ENCODE results near the gene NKAPD1. TPM values are rescaled to one million over a fixed set of nuclear protein-coding genes. Genes with fewer than 3 reads are reported as not detected.

The NKAPD1 gene
- total and polyA plus RNA-seq, 9 of the 15 experiments (the other 6 are each of a cell fraction or from before 2014, with no cell fraction given): 14.1 to 73.5 (median 29.3) TPM

DNA sequence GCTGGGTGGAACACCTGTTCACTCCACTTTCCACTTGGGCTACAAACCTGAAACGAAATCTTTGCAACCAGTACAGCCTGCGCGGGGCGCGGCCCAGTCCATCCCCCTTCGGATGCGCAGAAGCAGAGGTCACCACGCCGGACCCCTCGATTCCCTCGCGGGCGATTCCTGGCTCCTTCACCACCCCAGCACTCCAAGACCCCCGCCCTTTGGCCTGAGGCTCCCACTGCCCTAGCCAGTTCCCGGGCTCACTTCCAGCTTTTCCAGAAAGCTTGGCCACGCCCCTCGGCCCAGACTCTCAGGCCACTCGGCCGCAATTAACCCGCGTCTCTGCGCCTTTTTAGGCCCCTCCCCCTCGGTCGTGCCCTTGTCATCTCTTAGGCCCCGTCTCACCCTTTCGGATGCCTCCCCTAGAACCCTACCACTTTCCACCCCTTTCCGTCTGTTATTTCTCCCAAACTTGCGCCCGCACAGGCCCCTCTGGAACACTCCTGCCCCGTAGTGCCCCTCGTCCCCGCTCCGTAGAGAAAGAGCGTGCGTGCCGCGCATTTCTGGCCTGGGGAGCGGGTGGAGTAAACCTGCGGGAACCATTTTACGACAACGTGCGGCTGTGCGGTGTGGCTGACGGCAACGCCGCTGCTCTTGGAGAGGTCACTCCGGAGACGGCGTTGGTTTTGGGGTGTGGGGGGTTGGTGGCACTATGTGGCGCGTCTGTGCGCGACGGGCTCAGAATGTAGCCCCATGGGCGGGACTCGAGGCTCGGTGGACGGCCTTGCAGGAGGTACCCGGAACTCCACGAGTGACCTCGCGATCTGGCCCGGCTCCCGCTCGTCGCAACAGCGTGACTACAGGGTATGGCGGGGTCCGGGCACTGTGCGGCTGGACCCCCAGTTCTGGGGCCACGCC lies 49.1 kb upstream of the NKAPD1 start, which contains the start of gene DLAT (continued):
- TF ChIP-seq GTF2E2 (tag; IDR thresholded peaks at IDR 0.05) (peak; percentile 86), TAL1 (IDR thresholded peaks at IDR 0.05) (no peak), ZBED1 (IDR thresholded peaks at IDR 0.05) (no peak), CCNT2 (IDR thresholded peaks at IDR 0.05; ENCODE audit: borderline replicate concordance, extremely low read depth, insufficient read length, low read depth, low read length) (peak; percentile 36), SFPQ (IDR thresholded peaks at IDR 0.05; ENCODE audit: low read depth, low read length) (no peak), ZNF592 (IDR thresholded peaks at IDR 0.05) (0 out of 2 replicates have a peak, but pooled peaks have one; percentile 18), HLTF (IDR thresholded peaks at IDR 0.05) (peak; percentile 86), ZNF175 (CRISPR knock-in tag; IDR thresholded peaks at IDR 0.05; ENCODE audit: low read depth) (no peak), MAFF (IDR thresholded peaks at IDR 0.05; ENCODE audit: low read length) (no peak), PHB2 (IDR thresholded peaks at IDR 0.05; ENCODE audit: low read depth) (no peak), SMARCA4 (IDR thresholded peaks at IDR 0.05) (peak; percentile 19; the same call in 1 of the 2 replicates), FIP1L1 (IDR thresholded peaks at IDR 0.05; ENCODE audit: low read depth, low read length, poor library complexity, severe bottlenecking) (peak; percentile 54), SMARCE1 (IDR thresholded peaks at IDR 0.05) (no peak), SAP30 (IDR thresholded peaks at IDR 0.05; ENCODE audit: borderline replicate concordance, insufficient read depth, low read depth, low read length, poor library complexity, severe bottlenecking) (peak; percentile 91), FOXA3 (CRISPR knock-in tag; conservative IDR thresholded peaks at IDR 0.05 in 1 of 2, IDR thresholded peaks at IDR 0.05 in 1 of 2) (no peak), MCM7 (IDR thresholded peaks at IDR 0.05) (no peak), ELF1 (tag; IDR thresholded peaks at IDR 0.05) (no peak)
- TF ChIP-seq, protein P1, sequence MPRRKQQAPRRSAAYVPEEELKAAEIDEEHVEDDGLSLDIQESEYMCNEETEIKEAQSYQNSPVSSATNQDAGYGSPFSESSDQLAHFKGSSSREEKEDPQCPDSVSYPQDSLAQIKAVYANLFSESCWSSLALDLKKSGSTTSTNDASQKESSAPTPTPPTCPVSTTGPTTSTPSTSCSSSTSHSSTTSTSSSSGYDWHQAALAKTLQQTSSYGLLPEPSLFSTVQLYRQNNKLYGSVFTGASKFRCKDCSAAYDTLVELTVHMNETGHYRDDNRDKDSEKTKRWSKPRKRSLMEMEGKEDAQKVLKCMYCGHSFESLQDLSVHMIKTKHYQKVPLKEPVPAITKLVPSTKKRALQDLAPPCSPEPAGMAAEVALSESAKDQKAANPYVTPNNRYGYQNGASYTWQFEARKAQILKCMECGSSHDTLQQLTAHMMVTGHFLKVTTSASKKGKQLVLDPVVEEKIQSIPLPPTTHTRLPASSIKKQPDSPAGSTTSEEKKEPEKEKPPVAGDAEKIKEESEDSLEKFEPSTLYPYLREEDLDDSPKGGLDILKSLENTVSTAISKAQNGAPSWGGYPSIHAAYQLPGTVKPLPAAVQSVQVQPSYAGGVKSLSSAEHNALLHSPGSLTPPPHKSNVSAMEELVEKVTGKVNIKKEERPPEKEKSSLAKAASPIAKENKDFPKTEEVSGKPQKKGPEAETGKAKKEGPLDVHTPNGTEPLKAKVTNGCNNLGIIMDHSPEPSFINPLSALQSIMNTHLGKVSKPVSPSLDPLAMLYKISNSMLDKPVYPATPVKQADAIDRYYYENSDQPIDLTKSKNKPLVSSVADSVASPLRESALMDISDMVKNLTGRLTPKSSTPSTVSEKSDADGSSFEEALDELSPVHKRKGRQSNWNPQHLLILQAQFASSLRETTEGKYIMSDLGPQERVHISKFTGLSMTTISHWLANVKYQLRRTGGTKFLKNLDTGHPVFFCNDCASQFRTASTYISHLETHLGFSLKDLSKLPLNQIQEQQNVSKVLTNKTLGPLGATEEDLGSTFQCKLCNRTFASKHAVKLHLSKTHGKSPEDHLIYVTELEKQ (CRISPR knock-in tag; IDR thresholded peaks at IDR 0.05): no peak
